GM21390 (cell line): ENCODE data around the gene SLC16A3.
A peak's percentile ranks its signal among the peaks of the same experiment; 100 is the strongest.

ENCODE experiments used
- ATAC-seq: cut with Tn5 transposase; IDR thresholded peaks from one replicate; pipeline ENCODE4 v1.9.1; 2021; ENCODE audit not compliant: unreplicated experiment

The SLC16A3 gene

GRCh38 chr17:82221341-82221902, 7.4 kb upstream of the SLC16A3 start:
- ATAC-seq, result no peak

DNA sequence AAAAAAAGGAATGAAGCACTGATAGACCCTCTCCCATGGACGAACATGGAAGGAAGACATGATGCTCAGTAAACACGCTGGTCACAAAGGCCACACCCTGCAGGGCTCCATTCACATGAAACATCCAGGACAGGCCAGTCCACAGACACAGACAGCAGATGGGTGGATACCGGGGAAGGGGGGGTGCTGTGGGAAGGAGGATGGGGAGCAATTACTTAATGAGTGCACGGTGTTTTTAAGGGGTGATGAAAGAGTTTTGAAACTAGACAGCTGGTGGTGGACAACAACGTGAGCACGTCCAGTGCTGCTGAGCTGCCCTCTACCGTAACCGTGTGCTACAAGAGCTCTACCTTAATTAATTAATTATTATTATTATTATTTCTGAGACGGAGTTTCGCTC, 6.0 kb upstream of the SLC16A3 start:
- ATAC-seq, result no peak

GRCh38 chr17:82223517-82223916, 5.3 kb upstream of the SLC16A3 start:
- ATAC-seq, result no peak

GRCh38 chr17:82224666-82225065, 4.2 kb upstream of the SLC16A3 start:
- ATAC-seq, result no peak

- ATAC-seq, result no peak
Observed at GRCh38 chr17:82225368-82226029, 3.3 kb upstream of the SLC16A3 start.

DNA sequence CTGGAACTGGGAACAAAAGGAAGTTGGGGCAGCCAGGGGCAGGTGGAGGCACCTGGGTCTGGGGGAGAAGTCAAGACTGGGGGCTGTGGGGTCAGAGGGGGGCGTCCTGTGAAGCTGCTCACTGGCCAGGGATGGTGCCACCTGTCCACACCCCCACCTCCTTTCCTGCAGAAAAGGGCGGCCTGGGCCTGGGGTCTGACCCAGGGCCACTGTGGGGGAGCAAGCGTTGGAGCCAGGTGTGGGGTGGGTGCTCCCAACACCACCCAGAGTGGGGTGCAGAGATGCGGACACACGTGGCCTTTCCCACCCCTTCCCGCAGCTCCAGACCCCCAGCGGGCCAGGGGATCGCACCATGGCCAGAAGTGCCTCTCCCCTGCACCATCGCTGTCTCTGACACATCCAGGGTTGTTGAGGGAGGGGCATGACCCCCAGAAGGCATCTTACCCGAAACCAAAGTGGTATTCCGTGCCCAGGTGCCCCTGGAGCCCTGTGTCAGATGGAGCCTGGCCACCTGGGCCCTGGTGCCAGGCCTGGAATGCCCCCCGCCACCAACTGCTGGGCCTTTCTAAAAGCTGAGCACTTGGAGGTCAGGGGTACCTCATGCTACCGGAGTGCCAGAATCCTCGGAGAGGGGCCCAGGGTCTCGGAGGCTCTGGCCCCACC, 2.6 kb upstream of the SLC16A3 start:
- no peak for ATAC-seq

DNA sequence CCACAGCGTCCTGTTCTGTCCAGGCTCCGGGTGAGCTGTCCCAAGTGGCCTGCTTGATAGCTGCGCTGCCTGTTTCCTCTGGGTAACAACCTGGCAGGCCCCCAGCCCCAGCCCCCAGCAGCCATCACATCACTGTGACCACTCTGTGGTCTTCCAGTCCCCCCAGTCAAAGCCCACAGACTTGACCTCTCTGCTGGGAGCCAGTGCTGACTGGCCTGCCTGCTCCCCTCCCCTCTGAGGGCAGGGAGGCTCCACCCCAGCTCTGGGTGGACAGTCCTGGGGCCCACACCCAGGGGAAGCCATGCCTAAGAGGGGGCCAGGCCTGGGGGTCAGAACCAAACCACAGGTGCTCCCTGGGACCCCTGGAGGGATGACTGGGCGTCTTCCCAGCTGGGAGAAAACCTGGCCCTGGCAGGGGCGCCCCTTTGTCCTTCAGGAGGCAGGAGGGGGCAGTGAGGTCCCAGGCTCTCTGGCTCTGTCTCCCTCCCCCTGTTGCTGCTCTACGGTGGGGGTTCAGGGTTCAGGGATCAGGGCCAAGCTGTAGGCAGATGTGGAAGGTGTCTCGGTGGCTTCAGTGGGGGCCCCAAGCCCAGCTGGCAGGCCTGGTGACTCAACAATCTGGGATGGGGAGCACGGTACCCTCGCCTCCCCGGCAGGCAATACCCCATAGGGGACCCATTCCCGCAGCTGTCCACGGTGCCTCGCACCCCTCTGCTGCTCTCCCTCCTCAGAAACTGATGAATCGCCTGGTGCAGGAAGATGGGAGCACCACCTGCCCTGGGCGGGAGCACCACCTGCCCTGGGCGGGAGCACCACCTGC, 1.8 kb upstream of the SLC16A3 start:
- no peak for ATAC-seq

GRCh38 chr17:82227629-82228277, 1.1 kb upstream of the SLC16A3 start:
- no peak for ATAC-seq

- no peak for ATAC-seq
Observed at GRCh38 chr17:82228278-82228841, 482 bp upstream of the SLC16A3 start.

- ATAC-seq, result no peak
Observed at GRCh38 chr17:82229698-82230608, 1.1 kb downstream of the SLC16A3 start.

GRCh38 chr17:82230609-82231311, 1.9 kb downstream of the SLC16A3 start:
- ATAC-seq, result peak; percentile 43

DNA sequence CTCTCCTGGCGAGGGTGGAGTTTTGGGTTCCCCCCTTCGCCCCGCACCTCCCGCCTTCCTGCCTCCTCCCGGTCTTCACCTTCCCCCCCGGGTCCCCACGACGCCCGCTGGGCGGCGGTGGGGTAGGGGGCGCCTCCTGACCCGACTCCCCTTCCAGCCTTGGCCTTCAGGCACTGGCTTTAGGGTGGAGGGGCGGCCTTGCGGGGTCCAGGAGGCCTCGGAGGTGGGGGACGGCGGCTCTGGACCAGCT, 2.4 kb downstream of the SLC16A3 start:
- no peak for ATAC-seq

GRCh38 chr17:82231562-82232321, 2.9 kb downstream of the SLC16A3 start:
- no peak for ATAC-seq

DNA sequence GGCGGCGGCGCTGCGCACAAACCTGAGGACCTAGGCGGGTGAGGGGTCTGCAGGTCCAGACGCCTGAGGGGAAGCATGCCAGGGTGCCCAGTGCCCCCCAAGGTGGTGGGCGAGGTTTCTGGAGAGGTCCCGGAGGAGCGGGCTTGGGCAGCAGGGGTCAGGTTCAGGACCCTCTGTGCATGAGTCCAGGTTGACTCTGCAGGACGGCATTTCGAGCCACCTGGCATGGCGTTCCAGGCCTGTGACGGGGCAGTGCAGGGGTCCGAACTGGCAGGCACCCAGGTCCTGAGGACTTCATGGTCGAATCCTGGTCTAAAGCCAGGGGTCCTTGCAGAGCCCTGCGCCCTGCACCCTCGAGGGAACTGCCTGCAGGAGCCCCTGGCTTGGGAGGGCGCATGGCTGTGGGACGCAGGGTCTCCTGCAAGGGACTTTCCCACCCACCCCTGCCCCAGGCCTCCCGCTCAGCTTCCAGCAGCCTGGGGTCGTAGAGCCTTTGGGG, 3.5 kb downstream of the SLC16A3 start:
- ATAC-seq, result no peak

DNA sequence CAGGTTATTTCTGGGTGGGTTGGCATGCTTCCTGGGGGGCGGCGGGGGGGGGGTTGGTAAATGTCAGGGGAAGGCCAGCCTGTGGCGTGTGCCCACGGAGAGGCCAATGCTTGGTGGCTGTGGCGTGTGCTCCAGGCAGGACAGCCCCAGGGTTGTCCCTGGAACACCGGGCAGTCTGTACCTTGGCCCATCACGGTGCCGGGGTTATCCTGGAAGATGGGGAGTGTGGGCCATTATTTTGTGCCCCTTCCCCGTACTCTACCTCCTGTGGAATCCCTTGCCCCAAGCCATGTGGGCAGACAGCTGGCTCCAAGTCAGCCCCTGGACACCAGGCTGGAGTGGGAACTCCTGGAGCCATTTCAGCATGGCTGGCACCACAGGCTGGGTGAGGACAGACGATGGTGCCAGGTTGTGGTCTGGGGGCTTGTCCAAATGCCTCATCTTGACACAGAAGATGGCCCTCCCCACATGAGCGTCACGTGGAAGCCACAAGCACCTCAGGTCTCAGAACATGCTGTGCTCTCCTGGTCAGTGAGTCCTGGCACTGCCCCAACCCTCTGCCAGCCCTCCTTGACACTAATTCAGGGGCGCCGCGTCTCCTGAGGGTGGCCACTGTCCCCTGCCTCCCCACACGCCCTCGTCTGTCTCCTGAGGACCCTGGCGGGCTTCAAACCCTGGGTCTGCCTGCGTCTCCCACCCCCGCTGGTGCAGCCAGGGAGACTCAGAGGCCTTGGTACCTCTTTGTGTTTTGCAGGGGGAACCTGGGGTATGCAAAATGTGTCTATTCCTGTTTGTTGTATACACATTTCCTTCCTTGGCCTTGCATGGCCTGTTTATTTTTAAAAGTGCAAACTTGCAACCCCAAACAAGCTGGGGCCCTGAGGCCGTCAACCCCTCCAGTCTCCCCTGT, 4.3 kb downstream of the SLC16A3 start:
- no peak for ATAC-seq

GRCh38 chr17:82234211-82235055, 5.6 kb downstream of the SLC16A3 start:
- no peak for ATAC-seq
